SU-DHL-6 (cell line): Measurements from ENCODE around the gene CDK14.

Experiments
- H2AFZ ChIP-seq: fragments of 200-600 bp; sonication (generic); 2 replicates; pipeline ENCODE4 v1.6.1; 2014; ENCODE audit warnings: low read depth, mild to moderate bottlenecking, moderate library complexity, mixed read lengths, antibody characterized with exemption, low read length; ENCODE audit not compliant: severe bottlenecking
- H3F3A ChIP-seq: fragments of 200-600 bp; shearing (Covaris generic); 2 replicates; pipeline ENCODE4 v1.6.0; 2016; ENCODE audit warnings: antibody characterized with exemption, mild to moderate bottlenecking; ENCODE audit not compliant: insufficient read depth
- H3K27ac ChIP-seq: fragments of 200-600 bp; sonication (generic); 2 replicates; pipeline ENCODE4 v1.5.1; 2016; ENCODE audit warnings: low read depth, mild to moderate bottlenecking, low read length, moderate library complexity, mixed read lengths
- H3K27me3 ChIP-seq: fragments of 200-600 bp; sonication (generic), shearing (Covaris generic); 2 replicates; pipeline ENCODE4 v1.6.0; 2014; ENCODE audit warnings: mild to moderate bottlenecking, low read length
- H3K36me3 ChIP-seq: fragments of 200-600 bp; sonication (generic); 2 replicates; pipeline ENCODE4 v1.6.1; 2014; ENCODE audit warnings: mild to moderate bottlenecking, low read length, mixed read lengths
- H3K4me2 ChIP-seq: fragments of 300-600, 200-600 bp; shearing (Covaris generic), sonication (generic); 2 replicates; pipeline ENCODE4 v1.6.0; 2014; ENCODE audit warnings: low read length, low read depth, mild to moderate bottlenecking; ENCODE audit not compliant: poor library complexity, severe bottlenecking
- H3K4me3 ChIP-seq: fragments of 200-600 bp; sonication (generic); 2 replicates; pipeline ENCODE4 v1.5.1; 2014; ENCODE audit warnings: antibody characterized with exemption, low read length, mild to moderate bottlenecking, mixed read lengths; ENCODE audit not compliant: insufficient read depth, poor library complexity, severe bottlenecking
- H3K79me2 ChIP-seq: fragments of 200-600 bp; sonication (generic); 2 replicates; pipeline ENCODE4 v1.6.1; 2014; ENCODE audit warnings: mild to moderate bottlenecking, low read length, moderate library complexity; ENCODE audit not compliant: insufficient read depth
- H3K9ac ChIP-seq: fragments of 200-600 bp; sonication (generic); 2 replicates; pipeline ENCODE4 v1.7.0; 2014; ENCODE audit warnings: mild to moderate bottlenecking, low read length
- H3K9me2 ChIP-seq: fragments of 200-600 bp; sonication (generic); replicated peaks from 2 replicates; pipeline ENCODE4 v1.6.1; 2014; ENCODE audit warnings: low read length; ENCODE audit not compliant: insufficient read depth
- H3K9me3 ChIP-seq: fragments of 200-600 bp; sonication (generic); 2 replicates; pipeline ENCODE4 v1.6.1; 2014; ENCODE audit warnings: low read length, mixed read lengths; ENCODE audit not compliant: insufficient read depth
- H4K20me1 ChIP-seq: fragments of 200-600 bp; sonication (generic); 2 replicates; pipeline ENCODE4 v1.6.1; 2014; ENCODE audit warnings: low read depth, mild to moderate bottlenecking, antibody characterized with exemption, low read length, moderate library complexity, mixed read lengths
- EZH2phosphoT487 ChIP-seq: fragments of 200-600 bp; sonication (generic), shearing (Covaris generic); conservative IDR thresholded peaks from 2 replicates; pipeline ENCODE4 v1.6.1; 2018; ENCODE audit warnings: mild to moderate bottlenecking, antibody characterized with exemption, low read length, moderate library complexity, mixed read lengths
- TF ChIP-seq, protein P1 (sequence below): fragments of 200-600 bp; sonication (generic); IDR thresholded peaks from one replicate; pipeline ENCODE4 v1.5.1; 2017; ENCODE audit warnings: antibody characterized with exemption, mild to moderate bottlenecking, low read length, moderate library complexity; ENCODE audit not compliant: insufficient read depth, poor library complexity, severe bottlenecking

The CDK14 gene

DNA sequence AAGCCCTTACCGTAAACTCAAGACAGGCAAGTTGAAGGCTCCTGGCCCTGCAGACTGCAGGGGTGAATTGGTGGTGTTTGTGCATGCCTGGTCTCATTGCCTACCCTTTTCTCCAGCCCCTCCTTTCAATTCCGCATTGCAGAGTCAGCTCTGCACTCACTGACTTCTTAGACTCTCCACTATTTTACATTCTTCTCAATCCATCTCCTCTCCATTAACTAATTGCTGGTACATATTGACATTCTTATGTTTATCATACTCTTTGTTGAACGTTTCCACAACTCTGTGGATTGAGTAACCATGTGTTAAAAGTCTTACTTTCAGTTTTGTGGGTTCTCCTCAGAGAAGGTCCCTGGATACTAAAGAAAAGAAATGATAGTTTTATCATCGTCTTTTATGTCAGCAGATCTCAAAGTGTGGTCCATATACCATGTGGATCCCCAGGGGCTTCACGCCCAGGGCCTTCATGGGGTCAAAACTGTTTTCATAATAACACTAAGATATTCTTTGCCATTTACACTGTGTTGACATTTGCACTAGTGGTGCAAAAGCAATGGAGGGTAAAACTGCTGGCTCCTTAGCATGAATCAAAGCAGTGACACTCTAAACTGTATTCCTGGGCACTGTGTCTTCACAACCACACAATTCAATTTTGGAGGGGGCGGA, 532.7 kb downstream of the CDK14 start:
- TF ChIP-seq, protein P1, sequence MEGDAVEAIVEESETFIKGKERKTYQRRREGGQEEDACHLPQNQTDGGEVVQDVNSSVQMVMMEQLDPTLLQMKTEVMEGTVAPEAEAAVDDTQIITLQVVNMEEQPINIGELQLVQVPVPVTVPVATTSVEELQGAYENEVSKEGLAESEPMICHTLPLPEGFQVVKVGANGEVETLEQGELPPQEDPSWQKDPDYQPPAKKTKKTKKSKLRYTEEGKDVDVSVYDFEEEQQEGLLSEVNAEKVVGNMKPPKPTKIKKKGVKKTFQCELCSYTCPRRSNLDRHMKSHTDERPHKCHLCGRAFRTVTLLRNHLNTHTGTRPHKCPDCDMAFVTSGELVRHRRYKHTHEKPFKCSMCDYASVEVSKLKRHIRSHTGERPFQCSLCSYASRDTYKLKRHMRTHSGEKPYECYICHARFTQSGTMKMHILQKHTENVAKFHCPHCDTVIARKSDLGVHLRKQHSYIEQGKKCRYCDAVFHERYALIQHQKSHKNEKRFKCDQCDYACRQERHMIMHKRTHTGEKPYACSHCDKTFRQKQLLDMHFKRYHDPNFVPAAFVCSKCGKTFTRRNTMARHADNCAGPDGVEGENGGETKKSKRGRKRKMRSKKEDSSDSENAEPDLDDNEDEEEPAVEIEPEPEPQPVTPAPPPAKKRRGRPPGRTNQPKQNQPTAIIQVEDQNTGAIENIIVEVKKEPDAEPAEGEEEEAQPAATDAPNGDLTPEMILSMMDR, result no peak
- TF ChIP-seq EZH2phosphoT487, result no peak
- no peaks in the 10 kb centered on the region for H3K9me3 ChIP-seq
- no peak overlapping the region for H3K9ac ChIP-seq
- no peak overlapping the region for H2AFZ ChIP-seq
- no peak overlapping the region for H3K27ac ChIP-seq
- no peaks in the 10 kb centered on the region for H3K79me2 ChIP-seq
- H4K20me1 ChIP-seq, result no peaks in the 10 kb centered on the region
- H3F3A ChIP-seq, result no peaks in the 10 kb centered on the region
- no peak overlapping the region for H3K4me3 ChIP-seq
- H3K9me2 ChIP-seq, result no peaks in the 10 kb centered on the region
- H3K4me2 ChIP-seq, result no peak overlapping the region
- peaks cover 40% of the 10 kb centered on the region; the same call in 1 of the 2 replicates for H3K36me3 ChIP-seq
- no peaks in the 10 kb centered on the region for H3K27me3 ChIP-seq

DNA sequence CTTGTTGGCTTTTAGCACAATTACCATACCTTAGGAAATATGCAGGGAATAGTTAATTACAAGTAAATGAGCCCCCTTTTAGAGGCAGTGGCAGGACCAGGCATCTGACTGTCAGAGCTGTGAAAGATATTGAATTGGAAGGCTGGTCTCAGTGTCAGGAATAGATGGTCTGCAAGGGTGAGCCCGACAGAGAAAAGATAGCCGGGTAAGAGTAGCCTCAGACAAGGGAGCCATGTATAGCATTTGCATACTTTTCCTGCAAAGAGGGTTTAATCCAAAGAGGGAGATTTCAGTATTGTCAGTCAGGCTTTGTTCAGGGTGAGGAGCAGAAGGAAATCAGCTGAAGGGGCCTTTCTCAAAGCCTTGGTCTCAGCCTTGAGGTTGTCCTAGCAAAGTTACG, 539.2 kb downstream of the CDK14 start:
- Histone ChIP-seq H3K27me3 (no peaks in the 10 kb centered on the region), H3F3A (peaks cover 10% of the 10 kb centered on the region), H3K79me2 (no peaks in the 10 kb centered on the region), H4K20me1 (no peaks in the 10 kb centered on the region), H3K4me2 (no peak overlapping the region), H3K4me3 (no peak overlapping the region), H3K27ac (no peak overlapping the region), H2AFZ (no peak overlapping the region), H3K9me3 (no peaks in the 10 kb centered on the region), H3K36me3 (peaks cover 14% of the 10 kb centered on the region; the same call in 1 of the 2 replicates), H3K9me2 (no peaks in the 10 kb centered on the region), H3K9ac (no peak overlapping the region)
- no peak for TF ChIP-seq EZH2phosphoT487
- TF ChIP-seq, protein P1, result no peak

DNA sequence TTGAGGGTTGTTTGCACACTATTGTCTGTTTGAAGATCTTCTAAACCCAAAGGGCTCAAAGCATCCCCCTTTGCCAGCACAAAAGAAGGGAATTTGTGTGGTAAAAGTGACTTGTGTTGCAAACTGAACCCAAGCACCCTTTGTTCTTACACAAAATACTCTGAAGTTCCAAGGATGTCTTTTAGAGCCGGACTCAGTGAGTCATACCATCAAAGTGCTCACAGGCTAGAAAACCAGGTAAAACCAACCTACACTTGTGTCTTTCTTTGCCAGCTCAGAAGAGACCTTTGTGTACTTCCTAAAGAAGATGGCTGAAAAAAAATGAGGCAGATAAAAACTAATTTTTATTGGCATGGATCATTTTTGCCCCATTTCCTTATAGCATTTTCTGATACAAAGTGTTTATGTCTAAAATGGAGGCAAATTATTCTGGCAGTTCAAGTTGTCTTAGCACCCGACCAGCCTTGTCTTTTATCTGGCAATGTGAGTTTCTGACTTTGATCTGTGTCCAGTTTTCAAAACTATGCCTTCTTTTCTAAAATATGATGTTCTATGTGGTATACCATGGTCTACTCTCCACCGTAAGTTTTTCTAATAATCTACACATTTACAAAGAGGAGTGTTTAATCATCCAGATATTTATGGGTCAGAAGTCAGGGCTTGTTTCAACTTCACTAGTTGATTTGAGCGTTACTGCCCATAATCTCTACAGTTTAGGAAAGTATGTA, 539.7 kb downstream of the CDK14 start:
- Histone ChIP-seq H3K9me2 (no peaks in the 10 kb centered on the region), H3F3A (peaks cover 16% of the 10 kb centered on the region), H3K27me3 (no peaks in the 10 kb centered on the region), H2AFZ (no peak overlapping the region), H3K36me3 (peaks cover 10% of the 10 kb centered on the region; the same call in 1 of the 2 replicates), H4K20me1 (no peaks in the 10 kb centered on the region), H3K27ac (no peak overlapping the region), H3K4me3 (no peak overlapping the region), H3K79me2 (no peaks in the 10 kb centered on the region), H3K4me2 (no peak overlapping the region), H3K9ac (no peak overlapping the region), H3K9me3 (no peaks in the 10 kb centered on the region)
- TF ChIP-seq, protein P1, result no peak
- TF ChIP-seq EZH2phosphoT487, result no peak
